ENCODE measurements around the gene ATP8B4.

Gene ATP8B4

DNA sequence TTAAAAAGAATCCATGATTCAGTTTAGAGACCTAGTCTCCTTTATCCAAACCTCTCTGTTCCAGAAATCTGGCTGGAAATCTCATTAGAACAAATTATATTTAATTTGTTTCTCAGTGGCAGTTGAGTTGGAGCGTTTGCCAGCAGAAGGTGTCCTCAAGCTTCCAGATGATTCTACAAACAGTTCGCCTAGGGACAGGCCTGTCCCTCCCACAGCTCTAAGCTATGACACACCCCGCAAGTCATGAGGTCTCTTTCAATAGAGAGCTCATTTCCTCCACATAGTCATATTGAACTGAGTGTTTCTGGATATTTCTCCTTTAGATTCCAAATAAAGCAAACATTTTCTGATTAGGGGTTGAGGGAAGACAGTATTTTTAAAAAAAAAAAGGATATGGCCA lies 230.3 kb downstream of the ATP8B4 start:
- no peak overlapping the region for H3K4me3 ChIP-seq (ENCODE audit: low read depth, low read length)
- TF ChIP-seq, protein P1, sequence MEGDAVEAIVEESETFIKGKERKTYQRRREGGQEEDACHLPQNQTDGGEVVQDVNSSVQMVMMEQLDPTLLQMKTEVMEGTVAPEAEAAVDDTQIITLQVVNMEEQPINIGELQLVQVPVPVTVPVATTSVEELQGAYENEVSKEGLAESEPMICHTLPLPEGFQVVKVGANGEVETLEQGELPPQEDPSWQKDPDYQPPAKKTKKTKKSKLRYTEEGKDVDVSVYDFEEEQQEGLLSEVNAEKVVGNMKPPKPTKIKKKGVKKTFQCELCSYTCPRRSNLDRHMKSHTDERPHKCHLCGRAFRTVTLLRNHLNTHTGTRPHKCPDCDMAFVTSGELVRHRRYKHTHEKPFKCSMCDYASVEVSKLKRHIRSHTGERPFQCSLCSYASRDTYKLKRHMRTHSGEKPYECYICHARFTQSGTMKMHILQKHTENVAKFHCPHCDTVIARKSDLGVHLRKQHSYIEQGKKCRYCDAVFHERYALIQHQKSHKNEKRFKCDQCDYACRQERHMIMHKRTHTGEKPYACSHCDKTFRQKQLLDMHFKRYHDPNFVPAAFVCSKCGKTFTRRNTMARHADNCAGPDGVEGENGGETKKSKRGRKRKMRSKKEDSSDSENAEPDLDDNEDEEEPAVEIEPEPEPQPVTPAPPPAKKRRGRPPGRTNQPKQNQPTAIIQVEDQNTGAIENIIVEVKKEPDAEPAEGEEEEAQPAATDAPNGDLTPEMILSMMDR (IDR thresholded peaks at IDR 0.05; ENCODE audit: low read depth, low read length): no peak

DNA sequence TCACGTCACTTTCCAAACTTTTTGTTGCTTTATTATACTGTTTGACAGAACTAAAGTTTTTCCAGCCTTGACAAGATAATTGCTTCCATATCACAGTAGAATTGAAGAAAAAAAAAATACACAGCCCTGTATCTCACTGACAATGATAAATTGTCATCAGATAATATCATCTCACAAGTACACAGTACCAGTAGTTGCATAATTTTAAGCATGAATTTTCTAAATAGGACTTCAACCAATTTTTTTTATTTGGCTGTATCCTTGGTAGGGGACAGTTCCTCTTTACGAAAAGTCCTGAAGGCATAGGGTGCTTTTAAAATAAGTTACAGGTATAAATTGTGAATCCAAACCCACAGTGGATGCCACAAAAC lies 230.7 kb downstream of the ATP8B4 start:
- no peak overlapping the region for H3K4me3 ChIP-seq (ENCODE audit: low read depth, low read length)
- TF ChIP-seq, protein P1 (IDR thresholded peaks at IDR 0.05; ENCODE audit: low read depth, low read length): no peak

GRCh38 chr15:49887659-49888322 lies 231.2 kb downstream of the ATP8B4 start:
- TF ChIP-seq, protein P1 (IDR thresholded peaks at IDR 0.05; ENCODE audit: low read depth, low read length): no peak
- H3K4me3 ChIP-seq (ENCODE audit: low read depth, low read length): no peak overlapping the region

- H3K4me3 ChIP-seq (ENCODE audit: low read depth, low read length): no peak overlapping the region
- TF ChIP-seq, protein P1 (IDR thresholded peaks at IDR 0.05; ENCODE audit: low read depth, low read length): no peak
These were observed 235.9 kb downstream of the ATP8B4 start for GRCh38 chr15:49883121-49883520.

DNA sequence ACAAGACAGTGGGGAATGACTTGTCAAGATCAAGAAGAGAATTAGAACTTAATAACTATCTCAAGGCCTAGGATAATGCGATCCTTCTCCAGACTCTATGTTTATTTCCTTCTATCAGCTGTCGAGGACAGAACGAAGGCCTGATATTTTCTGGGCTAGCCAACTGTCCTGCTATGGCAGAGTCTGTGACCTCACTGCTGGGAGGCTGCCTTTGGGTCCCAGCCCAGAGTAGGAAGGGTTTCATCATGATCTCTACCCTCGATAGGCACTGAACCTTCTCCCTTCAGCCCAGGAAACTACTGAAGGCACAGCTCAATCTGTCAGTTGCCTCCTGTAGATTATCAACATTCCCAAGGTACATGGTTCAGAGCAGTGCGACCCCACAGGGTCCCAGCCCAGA lies 237.2 kb downstream of the ATP8B4 start:
- TF ChIP-seq, protein P1 (IDR thresholded peaks at IDR 0.05; ENCODE audit: low read depth, low read length): no peak
- no peak overlapping the region for H3K4me3 ChIP-seq (ENCODE audit: low read depth, low read length)

- no peak overlapping the region for H3K4me3 ChIP-seq (ENCODE audit: low read depth, low read length)
- TF ChIP-seq, protein P1 (IDR thresholded peaks at IDR 0.05; ENCODE audit: low read depth, low read length): no peak
These were observed 237.6 kb downstream of the ATP8B4 start for GRCh38 chr15:49881433-49881832.

DNA sequence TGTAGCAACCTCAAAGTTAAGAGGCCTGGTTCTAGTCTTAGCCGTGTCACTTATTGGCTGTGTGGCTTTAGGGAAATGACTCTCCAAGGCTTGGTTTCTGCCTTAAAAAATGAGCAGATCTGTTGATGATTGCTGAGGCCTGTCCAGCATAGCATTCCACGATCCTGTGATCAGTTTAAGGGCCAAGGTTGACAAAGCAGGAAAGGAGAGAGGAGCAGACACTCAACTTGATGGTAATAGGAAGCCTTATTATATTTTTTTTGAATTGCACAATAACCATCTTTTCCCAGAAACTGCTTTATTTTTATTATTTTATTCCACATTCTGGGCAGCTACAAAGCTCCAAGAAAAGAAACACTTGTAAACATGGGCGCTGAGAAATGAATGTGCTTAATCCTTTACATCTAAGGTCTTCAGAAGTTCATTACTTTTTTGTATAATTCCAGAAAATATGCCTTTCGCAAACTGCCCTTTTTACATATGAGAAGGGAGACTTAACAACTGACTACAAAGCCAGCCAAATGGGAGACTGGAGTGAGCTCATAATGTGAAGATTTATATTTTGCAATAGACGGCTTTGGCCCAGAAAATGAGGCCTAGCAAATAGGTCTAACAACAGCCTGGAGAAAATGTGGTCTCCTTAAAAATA lies 241.0 kb downstream of the ATP8B4 start:
- TF ChIP-seq, protein P1 (IDR thresholded peaks at IDR 0.05; ENCODE audit: low read depth, low read length): no peak
- H3K4me3 ChIP-seq (ENCODE audit: low read depth, low read length): no peak overlapping the region

Measured in WI38 (cell line).